22Rv1 (cell line): ENCODE measurements around the gene CAPN8.

Experiments
- ZFX ChIP-seq: fragments of 450-650 bp; IDR thresholded peaks from 2 replicates; pipeline ENCODE4 v1.6.1; 2017; ENCODE audit warnings: antibody characterized with exemption, borderline replicate concordance
- TF ChIP-seq, protein P1 (sequence below): fragments of 450-650 bp; IDR thresholded peaks from 2 replicates; pipeline ENCODE4 v1.5.1; 2017; ENCODE audit warnings: mild to moderate bottlenecking

DNA sequence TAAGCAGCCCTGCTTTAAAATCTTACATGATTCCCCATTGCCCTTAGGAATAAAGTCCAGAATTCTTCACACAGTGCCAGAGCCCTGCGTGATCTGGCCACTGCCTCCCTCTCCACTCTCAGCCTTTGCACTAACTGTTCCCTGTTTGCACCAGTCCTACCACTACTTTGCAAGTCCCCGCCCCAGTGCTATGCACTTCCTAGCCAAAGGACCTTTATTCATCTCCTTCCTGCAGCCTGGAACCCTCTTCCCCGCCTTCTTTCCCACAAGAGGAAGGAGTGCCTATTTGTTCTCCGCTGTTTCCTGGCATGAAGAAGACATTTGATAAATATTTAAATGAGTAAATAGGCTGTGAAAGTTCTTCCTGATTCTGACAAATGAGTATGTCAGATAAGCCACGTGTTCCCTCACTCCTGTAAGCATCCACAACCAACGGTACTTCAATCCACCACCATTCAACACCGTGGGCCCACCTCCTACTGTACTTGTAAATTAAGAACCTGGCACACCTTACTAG, 23.9 kb downstream of the CAPN8 start:
- TF ChIP-seq, protein P1, sequence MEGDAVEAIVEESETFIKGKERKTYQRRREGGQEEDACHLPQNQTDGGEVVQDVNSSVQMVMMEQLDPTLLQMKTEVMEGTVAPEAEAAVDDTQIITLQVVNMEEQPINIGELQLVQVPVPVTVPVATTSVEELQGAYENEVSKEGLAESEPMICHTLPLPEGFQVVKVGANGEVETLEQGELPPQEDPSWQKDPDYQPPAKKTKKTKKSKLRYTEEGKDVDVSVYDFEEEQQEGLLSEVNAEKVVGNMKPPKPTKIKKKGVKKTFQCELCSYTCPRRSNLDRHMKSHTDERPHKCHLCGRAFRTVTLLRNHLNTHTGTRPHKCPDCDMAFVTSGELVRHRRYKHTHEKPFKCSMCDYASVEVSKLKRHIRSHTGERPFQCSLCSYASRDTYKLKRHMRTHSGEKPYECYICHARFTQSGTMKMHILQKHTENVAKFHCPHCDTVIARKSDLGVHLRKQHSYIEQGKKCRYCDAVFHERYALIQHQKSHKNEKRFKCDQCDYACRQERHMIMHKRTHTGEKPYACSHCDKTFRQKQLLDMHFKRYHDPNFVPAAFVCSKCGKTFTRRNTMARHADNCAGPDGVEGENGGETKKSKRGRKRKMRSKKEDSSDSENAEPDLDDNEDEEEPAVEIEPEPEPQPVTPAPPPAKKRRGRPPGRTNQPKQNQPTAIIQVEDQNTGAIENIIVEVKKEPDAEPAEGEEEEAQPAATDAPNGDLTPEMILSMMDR: no peak
- no peak for TF ChIP-seq ZFX
